Measurements from ENCODE around the gene KRTAP5-10. TPM values are rescaled to one million over a fixed set of nuclear protein-coding genes. Genes with fewer than 3 reads are reported as not detected.
"Not testable (repeated sequence)": the region's sequence is repeated elsewhere in the genome, so short reads cannot be mapped to it uniquely, and the experiment has no call there.

KRTAP5-10 gene
- polyA plus RNA-seq, 2 of the 4 experiments (the other 2 are of a cell fraction) = not detected

GRCh38 chr11:71608272-71608671 is 42.9 kb downstream of the KRTAP5-10 start:
- H3K4me3 ChIP-seq; ATAC-seq; H3K9me3 ChIP-seq; CTCF ChIA-PET; H3K4me1 ChIP-seq; FAIRE-seq; DNase-seq (ENCODE audit: low read depth in 1 of 2, low spot score in 1 of 2); POLR2A ChIA-PET; H3K27ac ChIP-seq; H3K4me2 ChIP-seq: not testable (repeated sequence)
- no CpG with 5 or more reads among the region's 21 CpGs for WGBS (ENCODE audit: missing lambda C conversion rate)

DNA sequence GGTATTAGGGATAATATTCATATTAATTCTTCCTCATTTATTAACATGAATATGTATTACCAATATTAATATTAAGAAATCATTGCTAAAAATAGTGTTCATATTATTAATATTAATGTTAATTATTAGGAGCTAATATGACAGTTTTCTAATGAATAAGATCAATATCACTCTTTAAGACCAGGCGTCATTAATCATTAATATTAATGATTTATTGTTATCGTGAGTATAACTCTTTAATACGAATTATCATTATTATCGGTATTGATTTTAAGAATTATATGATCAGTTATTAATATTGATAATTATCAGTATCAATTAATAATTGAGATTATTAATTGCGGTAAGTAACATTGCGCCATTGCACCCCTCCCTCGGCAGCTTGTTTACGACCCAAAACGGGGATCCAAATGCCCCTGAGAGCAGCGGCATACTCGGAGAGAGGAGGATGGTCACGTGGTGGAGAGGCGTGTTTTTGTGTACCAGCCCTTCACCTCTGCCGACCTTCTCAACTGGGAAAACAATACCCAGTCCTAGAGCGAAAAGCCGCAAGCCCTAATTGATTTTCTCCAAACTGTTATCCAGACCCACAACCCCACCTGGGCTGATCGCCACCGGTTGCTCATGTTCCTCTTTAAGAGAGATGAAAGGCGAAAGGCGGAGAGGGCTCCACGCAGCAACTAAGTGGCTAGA is 46.0 kb downstream of the KRTAP5-10 start:
- 57% methylated on average over 21 of the region's 21 CpGs for WGBS (ENCODE audit: missing lambda C conversion rate)
- POLR2A ChIA-PET; H3K27ac ChIP-seq; H3K4me3 ChIP-seq; H3K4me2 ChIP-seq; FAIRE-seq; H3K9me3 ChIP-seq; CTCF ChIA-PET; ATAC-seq; DNase-seq (ENCODE audit: low read depth in 1 of 2, low spot score in 1 of 2); H3K4me1 ChIP-seq: not testable (repeated sequence)

GRCh38 chr11:71613931-71614330 is 48.6 kb downstream of the KRTAP5-10 start:
- 49% methylated on average over 7 of the region's 7 CpGs for WGBS (ENCODE audit: missing lambda C conversion rate)
- ATAC-seq; H3K9me3 ChIP-seq; H3K4me2 ChIP-seq; H3K27ac ChIP-seq; H3K4me1 ChIP-seq; DNase-seq (ENCODE audit: low read depth in 1 of 2, low spot score in 1 of 2); POLR2A ChIA-PET; H3K4me3 ChIP-seq; FAIRE-seq: not testable (repeated sequence)
- CTCF ChIA-PET = interaction anchor here (1.2 kb wide), 1 partner anchor 10 kb away, joined by 3 read pairs; no protein-coding TSS in a partner anchor

GRCh38 chr11:71614366-71614917 is 49.1 kb downstream of the KRTAP5-10 start:
- DNase-seq (ENCODE audit: low read depth in 1 of 2, low spot score in 1 of 2); H3K4me2 ChIP-seq; H3K9me3 ChIP-seq; ATAC-seq; H3K27ac ChIP-seq; FAIRE-seq; CTCF ChIA-PET; POLR2A ChIA-PET; H3K4me3 ChIP-seq; H3K4me1 ChIP-seq: not testable (repeated sequence)
- 53% methylated on average over 14 of the region's 15 CpGs for WGBS (ENCODE audit: missing lambda C conversion rate)

DNA sequence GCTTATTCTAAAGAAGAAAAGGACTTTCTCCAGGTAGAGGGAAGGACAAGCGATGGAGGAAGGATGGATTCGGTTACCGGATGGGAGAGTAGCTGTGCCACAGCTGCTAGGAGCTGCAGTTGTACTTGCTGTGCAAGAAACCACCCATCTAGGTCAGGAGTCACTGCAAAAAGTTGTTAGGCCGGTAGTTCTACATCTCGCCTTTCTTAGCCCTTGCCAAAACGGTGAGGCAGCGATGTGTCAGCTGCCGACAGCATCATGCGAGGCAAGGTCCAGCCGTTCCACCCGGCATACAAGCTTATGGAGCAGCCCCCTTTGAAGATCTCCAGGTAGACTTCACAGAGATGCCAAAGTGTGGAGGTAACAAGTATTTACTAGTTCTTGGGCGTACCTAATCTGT is 49.6 kb downstream of the KRTAP5-10 start:
- 55% methylated on average over 11 of the region's 12 CpGs for WGBS (ENCODE audit: missing lambda C conversion rate)
- H3K4me1 ChIP-seq; H3K4me3 ChIP-seq; H3K9me3 ChIP-seq; H3K27ac ChIP-seq; CTCF ChIA-PET; ATAC-seq; H3K4me2 ChIP-seq; POLR2A ChIA-PET; FAIRE-seq; DNase-seq (ENCODE audit: low read depth in 1 of 2, low spot score in 1 of 2): not testable (repeated sequence)

Small RNAs within 50 kb of the gene (small RNA-seq; reads per million reads assigned to genes)
- 0 reads per million in 6 experiments for gene AP000867.1
- gene KRTAP5-14P = 0 reads per million in 6 experiments

Other genes starting within 250 kb of the KRTAP5-10 start
- 42.7 and 44.2 TPM in 2 replicates for gene DHCR7, start 117.2 kb upstream of the KRTAP5-10 start, polyA plus RNA-seq (2011; rRNA removed)
- gene DHCR7, start 117.2 kb upstream of the KRTAP5-10 start, polyA plus RNA-seq (2017; fragmentation: RNase III; extraction: RNeasy Plus Mini Kit Qiagen cat#74134 plus additional on column Dnase treatment) = 47.2 to 82.2 TPM (median 75.8 TPM) in 3 replicates
- 34.6 and 47.1 TPM in 2 replicates for gene NADSYN1, start 112.4 kb upstream of the KRTAP5-10 start, polyA plus RNA-seq (2011; rRNA removed)
- 63.3 to 70.9 TPM (median 67.6 TPM) in 3 replicates for gene NADSYN1, start 112.4 kb upstream of the KRTAP5-10 start, polyA plus RNA-seq (2017; fragmentation: RNase III; extraction: RNeasy Plus Mini Kit Qiagen cat#74134 plus additional on column Dnase treatment)
- not detected in 2 replicates for gene KRTAP5-7, start 38.3 kb upstream of the KRTAP5-10 start, polyA plus RNA-seq (2011; rRNA removed)
- gene KRTAP5-7, start 38.3 kb upstream of the KRTAP5-10 start, polyA plus RNA-seq (2017; fragmentation: RNase III; extraction: RNeasy Plus Mini Kit Qiagen cat#74134 plus additional on column Dnase treatment) = not detected in 3 replicates
- gene KRTAP5-8, start 27.5 kb upstream of the KRTAP5-10 start, polyA plus RNA-seq (2011; rRNA removed) = not detected in 2 replicates
- not detected in 3 replicates for gene KRTAP5-8, start 27.5 kb upstream of the KRTAP5-10 start, polyA plus RNA-seq (2017; fragmentation: RNase III; extraction: RNeasy Plus Mini Kit Qiagen cat#74134 plus additional on column Dnase treatment)
- gene KRTAP5-9, start 17.1 kb upstream of the KRTAP5-10 start, polyA plus RNA-seq (2011; rRNA removed) = 0.11 TPM in 1 of 2 replicates, not detected in the other
- 0.08 TPM in 1 of 3 replicates, not detected in the others for gene KRTAP5-9, start 17.1 kb upstream of the KRTAP5-10 start, polyA plus RNA-seq (2017; fragmentation: RNase III; extraction: RNeasy Plus Mini Kit Qiagen cat#74134 plus additional on column Dnase treatment)
- not detected in 2 replicates for gene KRTAP5-11, start 17.3 kb downstream of the KRTAP5-10 start, polyA plus RNA-seq (2011; rRNA removed)
- gene KRTAP5-11, start 17.3 kb downstream of the KRTAP5-10 start, polyA plus RNA-seq (2017; fragmentation: RNase III; extraction: RNeasy Plus Mini Kit Qiagen cat#74134 plus additional on column Dnase treatment) = not detected in 3 replicates